ENCODE results near the gene PPP3R1. TPM values are rescaled to one million over a fixed set of nuclear protein-coding genes. Genes with fewer than 3 reads are reported as not detected.
A peak's percentile ranks its signal among the peaks of the same experiment; 100 is the strongest.

PPP3R1 gene
- total RNA-seq, 4 donors from 2014 or later = 19.3 to 28.0 (median 25.7) TPM

- 70% methylated on average over 5 of the region's 5 CpGs for WGBS
- TF ChIP-seq POLR2AphosphoS5 (IDR thresholded peaks at IDR 0.05) = no peak
- no peak for TF ChIP-seq CTCF (IDR thresholded peaks at IDR 0.05)
- no peak for TF ChIP-seq POLR2A (IDR thresholded peaks at IDR 0.05; ENCODE audit: low read depth)
- no peak for TF ChIP-seq EP300 (IDR thresholded peaks at IDR 0.05)
- intact Hi-C loops (cut with DNase I) = no loop called here
- Histone ChIP-seq H3K27me3 (no peaks in the 10 kb centered on the region), H3K4me3 (no peak overlapping the region), H3K4me1 (peaks cover 35 to 85% (median 75%) of the 10 kb centered on the region in 4 donors), H3K36me3 (no peaks in the 10 kb centered on the region), H3K9me3 (no peaks in the 10 kb centered on the region), H3K27ac (replicated peaks in 1 of 4) (peak overlapping the region in 1 of 4 donors; percentile 42)
- DNase-seq (ENCODE audit: extremely low spot score) = no peak
Observed at GRCh38 chr2:68230241-68231060, 21.9 kb downstream of the PPP3R1 start.

- WGBS = 38% methylated on average over 2 of the region's 2 CpGs
- H3K4me3 ChIP-seq = no peak overlapping the region
- peak overlapping the region; percentile 10 to 63 (median 50) for H3K27ac ChIP-seq (replicated peaks in 1 of 4)
- DNase-seq (ENCODE audit: extremely low spot score) = no peak
- no peak for TF ChIP-seq EP300 (IDR thresholded peaks at IDR 0.05)
- TF ChIP-seq CTCF (IDR thresholded peaks at IDR 0.05) = no peak
- TF ChIP-seq POLR2AphosphoS5 (IDR thresholded peaks at IDR 0.05) = no peak
- no peak for TF ChIP-seq POLR2A (IDR thresholded peaks at IDR 0.05; ENCODE audit: low read depth)
- H3K27me3 ChIP-seq = no peaks in the 10 kb centered on the region
- H3K9me3 ChIP-seq = no peaks in the 10 kb centered on the region
- H3K4me1 ChIP-seq = peaks cover 43 to 85% (median 82%) of the 10 kb centered on the region in 4 donors
- intact Hi-C loops (cut with DNase I) = no loop called here
- H3K36me3 ChIP-seq = no peaks in the 10 kb centered on the region
Observed at GRCh38 chr2:68226794-68227193, 25.5 kb downstream of the PPP3R1 start.

GRCh38 chr2:68225119-68225632 is 27.2 kb downstream of the PPP3R1 start:
- TF ChIP-seq CTCF (IDR thresholded peaks at IDR 0.05) (peak in 2 of 3 experiments; percentile 15 to 20), POLR2AphosphoS5 (IDR thresholded peaks at IDR 0.05) (no peak)
- no peak for DNase-seq (ENCODE audit: extremely low spot score)
- no peaks in the 10 kb centered on the region for H3K36me3 ChIP-seq
- intact Hi-C loops (cut with DNase I) = no loop called here
- H3K9me3 ChIP-seq = no peaks in the 10 kb centered on the region
- no peak overlapping the region for H3K4me3 ChIP-seq
- H3K27me3 ChIP-seq = no peaks in the 10 kb centered on the region
- H3K27ac ChIP-seq (replicated peaks in 1 of 4) = peak overlapping the region in 3 of 4 donors; percentile 33 to 62 (median 46)
- peaks cover 30 to 72% (median 67%) of the 10 kb centered on the region in 4 donors for H3K4me1 ChIP-seq
- 25% methylated on average over 2 of the region's 2 CpGs for WGBS

- peaks cover 36 to 76% (median 72%) of the 10 kb centered on the region in 4 donors for H3K4me1 ChIP-seq
- no peaks in the 10 kb centered on the region for H3K36me3 ChIP-seq
- 39% methylated on average over 2 of the region's 2 CpGs for WGBS
- H3K27ac ChIP-seq (replicated peaks in 1 of 4) = peak overlapping the region in 1 of 4 donors; percentile 6
- intact Hi-C loops (cut with DNase I) = no loop called here
- DNase-seq (ENCODE audit: extremely low spot score) = no peak
- no peaks in the 10 kb centered on the region for H3K9me3 ChIP-seq
- no peak overlapping the region for H3K4me3 ChIP-seq
- no peaks in the 10 kb centered on the region for H3K27me3 ChIP-seq
- TF ChIP-seq POLR2AphosphoS5 (IDR thresholded peaks at IDR 0.05) (no peak), EP300 (IDR thresholded peaks at IDR 0.05) (no peak), POLR2A (IDR thresholded peaks at IDR 0.05; ENCODE audit: low read depth) (no peak), CTCF (IDR thresholded peaks at IDR 0.05) (no peak)
Observed at GRCh38 chr2:68223419-68223818, 28.9 kb downstream of the PPP3R1 start.

Measured in esophagus muscularis mucosa (tissue), 4 donors.